OCI-LY1 (cell line): ENCODE data around the gene DYSF.

Experiments used
- H2AFZ ChIP-seq: fragments of 200-600 bp; sonication (generic), shearing (Covaris generic); 2 replicates; pipeline ENCODE4 v1.6.0; 2014; ENCODE audit warnings: antibody characterized with exemption, mild to moderate bottlenecking, low read length
- H3F3A ChIP-seq: fragments of 200-600 bp; sonication (generic), shearing (Covaris generic); 2 replicates; pipeline ENCODE4 v1.6.0; 2014; ENCODE audit warnings: mild to moderate bottlenecking, antibody characterized with exemption, low read length, moderate library complexity; ENCODE audit not compliant: insufficient read depth
- H3K27ac ChIP-seq: fragments of 200-600 bp; sonication (generic); 2 replicates; pipeline ENCODE4 v1.5.1; 2014; ENCODE audit warnings: low read length, mixed run types, mild to moderate bottlenecking, low read depth; ENCODE audit not compliant: poor library complexity, severe bottlenecking
- H3K27me3 ChIP-seq: fragments of 200-600 bp; sonication (generic); 2 replicates; pipeline ENCODE4 v1.6.0; 2014; ENCODE audit warnings: antibody characterized with exemption, mild to moderate bottlenecking, low read length, moderate library complexity; ENCODE audit not compliant: insufficient read depth
- H3K36me3 ChIP-seq: fragments of 200-600 bp; sonication (generic); 2 replicates; pipeline ENCODE4 v1.6.1; 2014; ENCODE audit warnings: mild to moderate bottlenecking, antibody characterized with exemption, low read length, moderate library complexity, mixed read lengths; ENCODE audit not compliant: insufficient read depth
- H3K4me1 ChIP-seq: fragments of 200-600 bp; sonication (generic); 2 replicates; pipeline ENCODE4 v1.5.1; 2014; ENCODE audit warnings: mild to moderate bottlenecking, low read length, moderate library complexity; ENCODE audit not compliant: insufficient read depth, severe bottlenecking
- H3K4me2 ChIP-seq: fragments of 200-600 bp; sonication (generic), shearing (Covaris generic); 2 replicates; pipeline ENCODE4 v1.6.1; 2014; ENCODE audit warnings: low read length
- H3K4me3 ChIP-seq: fragments of 200-600 bp; sonication (generic); 2 replicates; pipeline ENCODE4 v1.5.1; 2014; ENCODE audit warnings: low read length, low read depth, mild to moderate bottlenecking, mixed read lengths; ENCODE audit not compliant: poor library complexity, severe bottlenecking
- H3K79me2 ChIP-seq: fragments of 200-600 bp; shearing (Covaris generic); 2 replicates; pipeline ENCODE4 v1.6.1; 2016; ENCODE audit warnings: mixed run types, low read length, mixed read lengths; ENCODE audit not compliant: insufficient read depth
- H3K9ac ChIP-seq: fragments of 200-600 bp; sonication (generic), shearing (Covaris generic); 2 replicates; pipeline ENCODE4 v1.6.1; 2014; ENCODE audit warnings: mild to moderate bottlenecking, low read length, mixed read lengths
- H3K9me2 ChIP-seq: fragments of 200-600 bp; sonication (generic), shearing (Covaris generic); 2 replicates; pipeline ENCODE4 v1.6.1; 2014; ENCODE audit warnings: low read depth, mild to moderate bottlenecking, low read length, mixed read lengths
- H3K9me3 ChIP-seq: fragments of 200-600 bp; shearing (Covaris generic); 2 replicates; pipeline ENCODE4 v1.6.1; 2014; ENCODE audit warnings: low read length, mixed read lengths
- H4K20me1 ChIP-seq: fragments of 200-600 bp; sonication (generic), shearing (Covaris generic); 2 replicates; pipeline ENCODE4 v1.6.0; 2016; ENCODE audit warnings: mild to moderate bottlenecking, low read length; ENCODE audit not compliant: insufficient read depth
- EZH2 ChIP-seq: fragments of 200-600 bp; sonication (generic), shearing (Covaris generic); IDR thresholded peaks from 2 replicates; pipeline ENCODE4 v1.8.0; 2017; ENCODE audit warnings: borderline replicate concordance, mixed run types, mild to moderate bottlenecking, antibody characterized with exemption, low read length, moderate library complexity, mixed read lengths
- TF ChIP-seq, protein P1 (sequence below): fragments of 200-600 bp; sonication (generic), shearing (Covaris generic); IDR thresholded peaks from 2 replicates; pipeline ENCODE4 v1.5.1; 2017; ENCODE audit warnings: mild to moderate bottlenecking, antibody characterized with exemption, low read length, moderate library complexity, mixed read lengths

Gene DYSF

GRCh38 chr2:71693286-71694270 is 240.2 kb downstream of the DYSF start:
- Histone ChIP-seq H3K4me2 (no peak overlapping the region), H3K4me1 (no peaks in the 10 kb centered on the region), H3K9me2 (no peaks in the 10 kb centered on the region), H3K4me3 (no peak overlapping the region), H3F3A (no peaks in the 10 kb centered on the region), H3K27me3 (0 out of 2 replicates have a peak, but pooled peaks cover 4% of the 10 kb centered on the region), H3K36me3 (no peaks in the 10 kb centered on the region), H2AFZ (no peak overlapping the region), H3K27ac (no peak overlapping the region), H4K20me1 (no peaks in the 10 kb centered on the region), H3K9me3 (no peaks in the 10 kb centered on the region), H3K79me2 (no peaks in the 10 kb centered on the region), H3K9ac (no peak overlapping the region)
- TF ChIP-seq EZH2 = no peak
- TF ChIP-seq, protein P1, sequence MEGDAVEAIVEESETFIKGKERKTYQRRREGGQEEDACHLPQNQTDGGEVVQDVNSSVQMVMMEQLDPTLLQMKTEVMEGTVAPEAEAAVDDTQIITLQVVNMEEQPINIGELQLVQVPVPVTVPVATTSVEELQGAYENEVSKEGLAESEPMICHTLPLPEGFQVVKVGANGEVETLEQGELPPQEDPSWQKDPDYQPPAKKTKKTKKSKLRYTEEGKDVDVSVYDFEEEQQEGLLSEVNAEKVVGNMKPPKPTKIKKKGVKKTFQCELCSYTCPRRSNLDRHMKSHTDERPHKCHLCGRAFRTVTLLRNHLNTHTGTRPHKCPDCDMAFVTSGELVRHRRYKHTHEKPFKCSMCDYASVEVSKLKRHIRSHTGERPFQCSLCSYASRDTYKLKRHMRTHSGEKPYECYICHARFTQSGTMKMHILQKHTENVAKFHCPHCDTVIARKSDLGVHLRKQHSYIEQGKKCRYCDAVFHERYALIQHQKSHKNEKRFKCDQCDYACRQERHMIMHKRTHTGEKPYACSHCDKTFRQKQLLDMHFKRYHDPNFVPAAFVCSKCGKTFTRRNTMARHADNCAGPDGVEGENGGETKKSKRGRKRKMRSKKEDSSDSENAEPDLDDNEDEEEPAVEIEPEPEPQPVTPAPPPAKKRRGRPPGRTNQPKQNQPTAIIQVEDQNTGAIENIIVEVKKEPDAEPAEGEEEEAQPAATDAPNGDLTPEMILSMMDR = no peak

- no peaks in the 10 kb centered on the region for H3K4me1 ChIP-seq
- no peak overlapping the region for H2AFZ ChIP-seq
- TF ChIP-seq, protein P1 = no peak
- TF ChIP-seq EZH2 = no peak
- no peaks in the 10 kb centered on the region for H3F3A ChIP-seq
- H3K27me3 ChIP-seq = 0 out of 2 replicates have a peak, but pooled peaks cover 4% of the 10 kb centered on the region
- H3K9me3 ChIP-seq = no peaks in the 10 kb centered on the region
- H3K4me3 ChIP-seq = no peak overlapping the region
- H3K4me2 ChIP-seq = no peak overlapping the region
- no peaks in the 10 kb centered on the region for H3K79me2 ChIP-seq
- H3K27ac ChIP-seq = no peak overlapping the region
- no peaks in the 10 kb centered on the region for H3K9me2 ChIP-seq
- no peaks in the 10 kb centered on the region for H3K36me3 ChIP-seq
- H4K20me1 ChIP-seq = no peaks in the 10 kb centered on the region
- no peak overlapping the region for H3K9ac ChIP-seq
Measured at GRCh38 chr2:71694501-71695234, 241.3 kb downstream of the DYSF start.

GRCh38 chr2:71695235-71696120 is 242.1 kb downstream of the DYSF start:
- Histone ChIP-seq H4K20me1 (no peaks in the 10 kb centered on the region), H3K79me2 (no peaks in the 10 kb centered on the region), H3K36me3 (no peaks in the 10 kb centered on the region), H2AFZ (no peak overlapping the region), H3K27ac (no peak overlapping the region), H3K4me1 (no peaks in the 10 kb centered on the region), H3K27me3 (0 out of 2 replicates have a peak, but pooled peaks cover 4% of the 10 kb centered on the region), H3F3A (no peaks in the 10 kb centered on the region), H3K4me3 (no peak overlapping the region), H3K9me3 (no peaks in the 10 kb centered on the region), H3K9me2 (no peaks in the 10 kb centered on the region), H3K4me2 (no peak overlapping the region), H3K9ac (no peak overlapping the region)
- TF ChIP-seq, protein P1 = no peak
- TF ChIP-seq EZH2 = no peak
